Ishikawa (cell line): Measurements from ENCODE around the gene AGK.

Experiments
- CEBPB ChIP-seq: IDR thresholded peaks from 2 replicates; pipeline ENCODE4 v1.6.1; 2012
- CREB1 ChIP-seq: IDR thresholded peaks from 2 replicates; pipeline ENCODE4 v1.6.1; 2012; ENCODE audit warnings: low read depth
- EGR1 ChIP-seq: IDR thresholded peaks from 2 replicates; pipeline ENCODE4 v1.6.1; 2012
- EP300 ChIP-seq: IDR thresholded peaks from 2 replicates; pipeline ENCODE4 v1.6.1; 2012; ENCODE audit warnings: borderline replicate concordance
- FOXM1 ChIP-seq: IDR thresholded peaks from 2 replicates; pipeline ENCODE4 v1.6.1; 2012; ENCODE audit warnings: low read depth, borderline replicate concordance
- NFIC ChIP-seq: IDR thresholded peaks from 2 replicates; pipeline ENCODE4 v1.6.1; 2012
- RAD21 ChIP-seq: IDR thresholded peaks from 2 replicates; pipeline ENCODE4 v1.6.1; 2012; ENCODE audit warnings: low read depth
- TAF1 ChIP-seq: IDR thresholded peaks from 2 replicates; pipeline ENCODE4 v1.6.1; 2012; ENCODE audit warnings: low read depth, mild to moderate bottlenecking
- TCF12 ChIP-seq: IDR thresholded peaks from 2 replicates; pipeline ENCODE4 v1.6.1; 2012; ENCODE audit warnings: low read depth
- TEAD4 ChIP-seq: IDR thresholded peaks from 2 replicates; pipeline ENCODE4 v1.6.1; 2012
- YY1 ChIP-seq: IDR thresholded peaks from 2 replicates; pipeline ENCODE4 v1.6.1; 2012; ENCODE audit warnings: low read depth
- ZBTB7A ChIP-seq: IDR thresholded peaks from 2 replicates; pipeline ENCODE4 v1.6.1; 2012; ENCODE audit warnings: low read depth
- TF ChIP-seq, protein P1 (sequence below): IDR thresholded peaks from 2 replicates; pipeline ENCODE4 v1.6.1; 2012
- TF ChIP-seq, protein P2 (sequence below): IDR thresholded peaks from 2 replicates; pipeline ENCODE4 v1.6.1; 2012; ENCODE audit warnings: low read depth, mild to moderate bottlenecking

DNA sequence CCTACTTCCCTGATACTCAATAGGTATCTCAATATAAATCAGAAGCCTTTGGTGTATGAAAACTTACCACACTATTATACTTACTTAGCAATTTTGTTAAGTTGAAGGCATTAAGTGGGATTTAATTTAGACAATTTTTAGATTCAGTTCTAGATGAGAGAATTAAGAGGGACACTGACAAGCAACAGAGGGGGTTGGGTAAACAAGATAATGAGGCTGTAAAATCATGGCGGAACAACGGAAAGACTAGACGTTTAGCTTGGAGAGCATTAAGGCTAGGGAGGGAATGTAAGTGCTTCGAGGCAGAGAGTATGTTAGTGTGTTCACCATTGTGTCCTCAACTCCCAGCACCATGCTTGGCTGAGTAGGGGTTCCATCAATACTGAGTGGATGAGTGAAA is 79.4 kb downstream of the AGK start:
- TF ChIP-seq TAF1 (no peak), YY1 (no peak), CEBPB (no peak), RAD21 (no peak), FOXM1 (no peak), TEAD4 (no peak), EP300 (no peak), CREB1 (no peak), EGR1 (no peak), ZBTB7A (no peak), NFIC (no peak), TCF12 (no peak)
- TF ChIP-seq, protein P1, sequence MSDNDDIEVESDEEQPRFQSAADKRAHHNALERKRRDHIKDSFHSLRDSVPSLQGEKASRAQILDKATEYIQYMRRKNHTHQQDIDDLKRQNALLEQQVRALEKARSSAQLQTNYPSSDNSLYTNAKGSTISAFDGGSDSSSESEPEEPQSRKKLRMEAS, result no peak
- TF ChIP-seq, protein P2, sequence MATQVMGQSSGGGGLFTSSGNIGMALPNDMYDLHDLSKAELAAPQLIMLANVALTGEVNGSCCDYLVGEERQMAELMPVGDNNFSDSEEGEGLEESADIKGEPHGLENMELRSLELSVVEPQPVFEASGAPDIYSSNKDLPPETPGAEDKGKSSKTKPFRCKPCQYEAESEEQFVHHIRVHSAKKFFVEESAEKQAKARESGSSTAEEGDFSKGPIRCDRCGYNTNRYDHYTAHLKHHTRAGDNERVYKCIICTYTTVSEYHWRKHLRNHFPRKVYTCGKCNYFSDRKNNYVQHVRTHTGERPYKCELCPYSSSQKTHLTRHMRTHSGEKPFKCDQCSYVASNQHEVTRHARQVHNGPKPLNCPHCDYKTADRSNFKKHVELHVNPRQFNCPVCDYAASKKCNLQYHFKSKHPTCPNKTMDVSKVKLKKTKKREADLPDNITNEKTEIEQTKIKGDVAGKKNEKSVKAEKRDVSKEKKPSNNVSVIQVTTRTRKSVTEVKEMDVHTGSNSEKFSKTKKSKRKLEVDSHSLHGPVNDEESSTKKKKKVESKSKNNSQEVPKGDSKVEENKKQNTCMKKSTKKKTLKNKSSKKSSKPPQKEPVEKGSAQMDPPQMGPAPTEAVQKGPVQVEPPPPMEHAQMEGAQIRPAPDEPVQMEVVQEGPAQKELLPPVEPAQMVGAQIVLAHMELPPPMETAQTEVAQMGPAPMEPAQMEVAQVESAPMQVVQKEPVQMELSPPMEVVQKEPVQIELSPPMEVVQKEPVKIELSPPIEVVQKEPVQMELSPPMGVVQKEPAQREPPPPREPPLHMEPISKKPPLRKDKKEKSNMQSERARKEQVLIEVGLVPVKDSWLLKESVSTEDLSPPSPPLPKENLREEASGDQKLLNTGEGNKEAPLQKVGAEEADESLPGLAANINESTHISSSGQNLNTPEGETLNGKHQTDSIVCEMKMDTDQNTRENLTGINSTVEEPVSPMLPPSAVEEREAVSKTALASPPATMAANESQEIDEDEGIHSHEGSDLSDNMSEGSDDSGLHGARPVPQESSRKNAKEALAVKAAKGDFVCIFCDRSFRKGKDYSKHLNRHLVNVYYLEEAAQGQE, result no peak
